ENCODE results near the gene CRELD2. TPM values are rescaled to one million over a fixed set of nuclear protein-coding genes. Genes with fewer than 3 reads are reported as not detected.

CRELD2 gene
- total and polyA plus RNA-seq, 2 of the 13 experiments (the other 11 are each of a cell fraction or from before 2014, with no cell fraction given): 17.2 to 44.7 TPM

GRCh38 chr22:49917974-49918910 is at the start of gene CRELD2, which contains the start of gene ALG12 (continued):
- no peak for TF ChIP-seq ZNF362 (CRISPR knock-in tag; IDR thresholded peaks at IDR 0.05; ENCODE audit: borderline replicate concordance)
- no peak for TF ChIP-seq ZNF468 (CRISPR knock-in tag; IDR thresholded peaks at IDR 0.05)
- peak; percentile 81 for TF ChIP-seq GMEB1 (CRISPR knock-in tag; IDR thresholded peaks at IDR 0.05; ENCODE audit: borderline replicate concordance)
- no peak; the same call in 1 of the 2 replicates for TF ChIP-seq ZNF564 (CRISPR knock-in tag; IDR thresholded peaks at IDR 0.05)
- 0 out of 2 replicates have a peak, but pooled peaks have one; percentile 29 for TF ChIP-seq ZNF605 (CRISPR knock-in tag; IDR thresholded peaks at IDR 0.05)
- peak; percentile 48 for TF ChIP-seq GABPA (IDR thresholded peaks at IDR 0.05; ENCODE audit: low read depth, low read length)
- peak; percentile 74 for TF ChIP-seq GABPA (CRISPR knock-in tag; IDR thresholded peaks at IDR 0.05; ENCODE audit: low read depth)
- no peak for TF ChIP-seq ZNF280B (CRISPR knock-in tag; IDR thresholded peaks at IDR 0.05; ENCODE audit: borderline replicate concordance)
- no peak for TF ChIP-seq TRIM24 (CRISPR knock-in tag; IDR thresholded peaks at IDR 0.05)
- TF ChIP-seq ZNF777 (CRISPR knock-in tag; IDR thresholded peaks at IDR 0.05): peak; percentile 22; the same call in 1 of the 2 replicates
- no peak for TF ChIP-seq TEAD2 (CRISPR knock-in tag; IDR thresholded peaks at IDR 0.05)
- peak; percentile 83 for TF ChIP-seq THAP11 (CRISPR knock-in tag; IDR thresholded peaks at IDR 0.05)
- TF ChIP-seq SSRP1 (CRISPR knock-in tag; IDR thresholded peaks at IDR 0.05): no peak
- no peak for TF ChIP-seq ZBTB8A (CRISPR knock-in tag; IDR thresholded peaks at IDR 0.05; ENCODE audit: borderline replicate concordance, low read depth)
- TF ChIP-seq KLF12 (CRISPR knock-in tag; IDR thresholded peaks at IDR 0.05; ENCODE audit: borderline replicate concordance): no peak
- no peak for TF ChIP-seq ZXDC (CRISPR knock-in tag; IDR thresholded peaks at IDR 0.05)
- TF ChIP-seq ZBTB10 (CRISPR knock-in tag; IDR thresholded peaks at IDR 0.05; ENCODE audit: borderline replicate concordance): no peak
- TF ChIP-seq PHF8 (CRISPR knock-in tag; IDR thresholded peaks at IDR 0.05): peak; percentile 82

All from HepG2 (cell line).